Left lobe of liver (tissue), 2 donors: ENCODE results near the gene SKP1. TPM values are rescaled to one million over a fixed set of nuclear protein-coding genes. Genes with fewer than 3 reads are reported as not detected.

ENCODE experiments used
- ATAC-seq: fragments of 200-7000 bp; cut with Tn5 transposase; one replicate; pipeline ENCODE4 v1.9.1; 2020; ENCODE audit warnings: mild to moderate bottlenecking, moderate library complexity
- DNase-seq: peaks from one replicate; pipeline ENCODE4 v3.0.0-alpha.2; 2020; ENCODE audit warnings: low spot score
- total RNA-seq: library from RNA; stranded (reverse); gene quantifications from one replicate; pipeline ENCODE4 v1.2.1, GENCODE V29; 2021
- donor health status: DM: no; HTN: no; CAD: no; lungs with moderate emphysema.
- donor health status: DM: no; HTN: yes; CAD: no.

Gene SKP1
- total RNA-seq, 1 donor from 2014 or later: 117 TPM

DNA sequence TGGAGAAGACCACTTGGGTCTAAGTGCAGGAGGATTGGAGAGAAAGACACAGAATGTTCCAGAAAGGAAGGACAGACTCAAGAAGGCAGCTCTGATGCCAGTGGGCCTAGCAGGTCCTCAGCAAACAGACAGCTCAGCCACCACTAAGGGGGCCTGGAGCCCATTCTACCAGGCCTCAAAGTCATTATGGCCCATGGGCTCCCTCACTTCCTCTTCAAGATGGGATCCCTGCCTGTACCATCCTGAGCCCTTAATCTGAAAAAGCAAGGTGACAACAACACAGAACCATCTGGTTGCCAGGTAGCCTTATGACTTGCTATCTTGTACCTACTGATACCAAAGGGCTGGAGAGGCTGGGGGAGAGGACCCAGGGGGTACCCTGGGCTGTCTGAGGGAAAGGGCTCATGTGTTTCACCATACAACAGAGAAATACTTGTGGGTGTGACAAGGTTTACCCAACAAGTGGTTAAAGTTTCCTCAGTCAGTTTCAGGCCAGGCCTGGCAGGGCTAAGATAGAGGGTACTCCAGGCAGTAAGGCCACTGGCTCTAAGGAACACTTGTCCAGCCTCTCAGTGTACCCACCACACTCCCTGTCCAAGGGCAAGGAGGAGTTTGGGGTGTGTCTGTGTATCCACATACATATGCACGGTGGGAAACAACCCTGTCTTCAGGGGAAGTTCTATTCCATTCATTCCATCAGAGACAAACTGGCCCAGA lies 31.6 kb downstream of the SKP1 start:
- DNase-seq (peak; percentile 31), ATAC-seq (no peak)

DNA sequence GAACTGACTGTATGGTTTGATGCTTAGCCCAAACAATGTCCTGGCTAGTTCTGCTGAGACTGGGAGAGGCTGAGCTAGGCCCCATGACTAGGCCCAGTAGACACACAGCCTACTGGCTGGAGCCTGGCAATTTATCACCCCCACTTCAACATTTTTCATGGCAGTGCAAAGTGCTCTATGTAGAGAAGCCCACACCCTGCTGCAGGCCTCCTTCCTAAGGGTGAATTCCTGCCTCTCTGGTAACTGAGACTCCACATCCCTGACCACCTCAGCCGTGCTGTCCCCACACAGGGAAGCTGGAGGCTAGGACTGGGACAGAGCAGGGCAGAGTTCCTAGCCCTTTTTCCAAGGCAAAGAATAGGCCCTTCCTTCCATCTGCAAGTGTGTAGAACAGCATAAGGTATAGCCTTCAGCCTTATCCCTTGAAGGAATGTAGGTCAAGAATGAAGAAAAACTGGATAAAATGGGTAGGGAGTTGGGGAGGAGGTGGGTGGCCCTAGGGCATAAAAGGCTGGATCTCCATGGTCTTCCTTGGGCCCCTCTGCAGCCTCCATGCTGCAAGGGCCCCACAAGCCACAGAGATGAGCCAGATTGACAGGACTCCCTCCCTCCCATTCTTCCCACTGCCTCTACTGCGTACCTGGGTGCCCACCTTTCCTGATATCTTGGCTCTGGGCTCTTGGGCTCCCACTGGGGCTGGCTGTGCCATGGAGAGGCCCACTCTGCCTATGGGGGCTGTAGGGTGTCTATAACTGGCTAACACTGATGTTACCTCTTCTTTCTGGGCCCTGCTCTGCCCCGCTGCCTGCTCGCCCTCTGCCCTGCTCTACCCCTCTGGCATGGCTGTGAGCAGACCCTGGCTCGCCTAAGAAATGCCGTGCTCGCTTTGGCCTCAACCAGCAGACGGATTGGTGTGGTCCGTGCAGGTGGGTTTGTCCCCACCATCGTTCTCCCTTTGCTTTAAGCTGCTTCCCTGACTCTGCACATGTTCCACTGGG lies 32.5 kb downstream of the SKP1 start:
- DNase-seq (peak; percentile 28), ATAC-seq (no peak)

DNA sequence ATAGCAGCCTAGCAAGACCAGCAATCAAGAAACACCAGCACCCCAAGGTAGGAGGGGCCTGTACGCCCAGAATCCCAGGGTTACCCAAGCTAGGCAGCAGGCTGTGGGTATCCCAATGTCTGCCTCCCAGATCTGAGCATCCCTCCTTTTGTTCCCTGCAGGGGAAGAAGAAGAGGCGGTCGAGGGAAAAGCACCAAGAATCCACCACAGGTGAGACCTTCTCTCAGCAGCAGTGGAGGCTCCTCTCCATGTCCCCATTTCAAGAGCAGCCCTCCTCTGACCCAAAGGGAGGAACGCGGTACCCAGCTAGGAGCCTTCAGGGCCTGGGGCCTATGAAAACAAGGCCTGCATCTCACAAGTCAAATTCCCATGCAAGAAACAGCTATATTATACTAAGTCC lies 33.3 kb downstream of the SKP1 start:
- ATAC-seq (no peak), DNase-seq (peak; percentile 22)

DNA sequence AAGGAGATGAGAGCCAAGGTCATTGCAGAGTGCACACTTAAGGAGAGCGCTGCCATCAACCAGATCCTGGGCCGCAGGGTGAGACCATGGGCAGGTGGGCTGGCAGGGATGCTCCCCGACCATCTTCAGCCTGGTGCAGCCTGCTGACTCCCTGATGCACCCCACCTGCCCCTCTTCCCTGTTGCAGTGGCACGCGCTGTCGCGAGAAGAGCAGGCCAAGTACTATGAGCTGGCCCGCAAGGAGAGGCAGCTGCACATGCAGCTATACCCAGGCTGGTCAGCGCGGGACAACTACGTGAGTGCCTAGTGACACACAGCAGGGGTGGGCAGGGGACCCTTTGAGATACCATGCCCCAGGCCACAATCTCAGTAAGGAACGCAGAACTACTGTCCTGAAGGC lies 33.9 kb downstream of the SKP1 start:
- peak; percentile 40 for DNase-seq
- no peak for ATAC-seq

DNA sequence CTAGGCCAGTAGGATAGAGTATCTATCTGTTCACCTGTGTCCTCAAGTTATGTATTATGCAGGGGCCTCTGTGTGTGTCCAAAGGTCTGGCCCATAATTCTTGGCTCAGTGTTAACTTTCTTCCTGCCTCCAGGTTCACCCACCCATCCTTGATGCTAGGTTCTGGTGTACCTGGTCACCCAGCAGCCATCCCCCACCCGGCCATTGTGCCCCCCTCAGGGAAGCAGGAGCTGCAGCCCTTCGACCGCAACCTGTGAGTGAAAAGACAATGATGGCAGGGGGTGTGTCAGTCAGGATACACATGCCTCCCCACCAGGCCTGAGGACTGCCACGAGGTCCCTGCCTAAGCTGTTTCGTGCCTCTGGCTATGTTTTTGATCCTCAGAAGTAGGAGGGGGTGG lies 34.7 kb downstream of the SKP1 start:
- ATAC-seq (no peak), DNase-seq (peak; percentile 41)

DNA sequence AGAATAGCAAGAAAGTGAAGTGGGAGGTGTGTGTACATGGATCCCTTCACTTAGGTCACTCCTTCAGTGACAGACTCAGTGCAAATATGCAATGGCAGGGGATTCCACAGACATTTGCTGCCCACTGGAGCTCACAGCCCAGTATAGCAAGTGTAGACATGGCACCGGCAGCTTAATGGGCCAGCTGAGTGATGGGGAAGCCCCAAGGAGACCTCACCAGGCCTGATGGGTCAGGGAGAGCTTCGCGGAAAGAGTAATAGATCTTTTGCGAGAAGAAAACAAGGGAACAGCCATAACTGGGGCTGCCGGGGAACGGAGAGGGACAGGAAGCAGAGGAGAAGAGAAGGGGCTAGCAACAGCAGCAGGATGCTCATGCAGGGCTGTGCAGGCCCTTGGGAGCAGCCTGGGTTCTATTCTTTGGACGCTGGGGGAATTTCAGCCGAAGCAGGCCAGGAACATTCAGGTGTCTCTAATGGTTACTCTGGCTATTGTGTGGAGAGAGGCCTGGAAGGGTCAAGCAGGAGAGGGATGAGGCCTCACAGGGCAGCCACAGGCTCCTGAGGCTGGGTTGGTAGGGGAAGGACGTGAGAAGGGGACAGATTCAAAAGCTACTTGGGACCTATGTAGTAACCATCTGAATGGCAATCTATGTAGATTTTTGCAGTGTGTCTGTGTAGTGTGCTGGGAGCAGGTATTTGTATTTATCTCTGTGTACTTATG lies 35.3 kb downstream of the SKP1 start:
- peak; percentile 41 for DNase-seq
- no peak for ATAC-seq

DNA sequence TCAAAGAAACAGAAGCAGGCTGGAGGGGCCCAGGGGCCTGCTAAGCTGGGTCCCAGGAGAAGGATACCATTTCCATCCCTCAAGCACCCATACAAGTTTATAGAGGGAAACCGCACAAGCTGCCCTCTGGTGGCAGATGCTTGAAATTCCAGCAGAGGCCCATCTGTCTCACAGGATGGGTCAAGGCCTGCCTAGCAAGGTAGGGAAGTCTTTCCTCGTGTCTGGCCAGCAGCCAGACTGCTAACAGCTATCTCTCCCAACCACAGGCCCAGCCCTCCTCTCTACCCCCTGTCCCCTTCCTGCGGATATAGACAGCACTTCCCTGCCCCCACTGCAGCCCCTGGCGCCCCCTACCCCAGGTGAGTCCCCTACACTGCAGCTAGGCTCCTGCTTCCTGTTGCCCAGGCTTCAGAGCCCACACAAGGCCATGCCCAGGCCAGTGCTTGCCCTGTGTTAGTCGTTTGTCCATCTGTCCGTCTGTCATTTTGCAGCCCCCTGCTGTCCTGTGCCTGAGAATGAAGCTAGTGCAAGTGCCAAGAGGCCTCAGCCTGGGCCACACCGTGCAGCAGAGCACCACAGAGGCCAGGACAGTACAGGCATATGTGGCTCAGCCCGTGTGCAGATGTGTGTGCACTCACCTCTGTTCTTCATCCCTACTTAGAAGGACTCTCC lies 36.1 kb downstream of the SKP1 start:
- ATAC-seq (peak; percentile 85), DNase-seq (peak; percentile 81)

DNA sequence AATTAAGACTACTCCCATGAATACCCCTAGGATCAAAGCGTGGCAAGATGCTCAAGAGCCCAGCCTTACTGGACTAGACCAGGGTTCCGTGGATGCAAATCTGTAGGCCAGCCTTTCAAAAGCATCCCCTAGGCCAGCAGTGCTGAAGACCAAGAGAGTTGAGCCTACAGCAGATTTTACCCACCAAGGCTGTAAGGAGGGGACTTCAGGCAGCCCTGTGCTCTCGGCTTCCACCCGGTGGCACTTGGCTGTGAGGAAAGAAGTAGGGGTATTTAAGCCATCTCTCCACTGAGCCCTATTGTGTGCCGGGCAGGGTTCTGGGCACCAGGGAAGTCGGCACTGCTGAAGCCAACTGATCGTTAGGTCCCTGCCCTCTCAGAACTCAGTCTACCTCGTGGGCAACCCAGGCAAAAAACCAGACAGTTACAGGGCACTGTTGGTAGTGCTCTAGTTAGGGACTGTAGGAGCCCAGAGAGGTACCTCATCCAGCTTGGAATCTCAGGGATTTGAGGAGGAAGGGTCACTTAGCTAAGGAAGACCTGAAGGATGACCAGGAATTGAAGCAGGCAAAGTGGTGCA lies 36.8 kb downstream of the SKP1 start:
- no peak for ATAC-seq

DNA sequence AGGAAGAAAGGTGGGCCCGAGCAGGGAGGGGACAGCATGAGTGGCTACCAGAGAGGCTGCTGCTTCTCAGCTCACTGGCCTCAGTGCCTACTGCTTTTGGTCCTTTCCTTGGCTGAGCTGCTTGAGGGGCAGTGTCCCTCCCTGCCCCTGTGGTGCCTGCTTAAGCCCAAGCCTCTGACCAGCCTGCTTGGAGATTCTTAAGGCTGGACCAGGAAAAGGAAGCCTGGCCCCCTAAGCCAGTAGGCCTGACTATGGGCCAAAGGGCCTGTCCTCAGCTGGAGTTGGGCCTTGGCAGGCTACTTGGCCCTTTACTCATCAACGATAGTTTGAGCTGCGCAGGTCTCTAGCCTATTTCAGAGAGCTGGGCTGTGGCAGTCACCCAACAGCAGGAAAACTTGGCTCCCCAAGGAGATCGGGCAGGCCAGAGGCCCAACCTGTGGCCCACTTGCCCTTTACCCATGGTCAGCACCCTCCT lies 37.3 kb downstream of the SKP1 start:
- no peak for ATAC-seq
- peak; percentile 40 for DNase-seq

More for the DNA sequence above, 36.8 kb downstream of the SKP1 start:
- DNase-seq: peak; percentile 35

DNA sequence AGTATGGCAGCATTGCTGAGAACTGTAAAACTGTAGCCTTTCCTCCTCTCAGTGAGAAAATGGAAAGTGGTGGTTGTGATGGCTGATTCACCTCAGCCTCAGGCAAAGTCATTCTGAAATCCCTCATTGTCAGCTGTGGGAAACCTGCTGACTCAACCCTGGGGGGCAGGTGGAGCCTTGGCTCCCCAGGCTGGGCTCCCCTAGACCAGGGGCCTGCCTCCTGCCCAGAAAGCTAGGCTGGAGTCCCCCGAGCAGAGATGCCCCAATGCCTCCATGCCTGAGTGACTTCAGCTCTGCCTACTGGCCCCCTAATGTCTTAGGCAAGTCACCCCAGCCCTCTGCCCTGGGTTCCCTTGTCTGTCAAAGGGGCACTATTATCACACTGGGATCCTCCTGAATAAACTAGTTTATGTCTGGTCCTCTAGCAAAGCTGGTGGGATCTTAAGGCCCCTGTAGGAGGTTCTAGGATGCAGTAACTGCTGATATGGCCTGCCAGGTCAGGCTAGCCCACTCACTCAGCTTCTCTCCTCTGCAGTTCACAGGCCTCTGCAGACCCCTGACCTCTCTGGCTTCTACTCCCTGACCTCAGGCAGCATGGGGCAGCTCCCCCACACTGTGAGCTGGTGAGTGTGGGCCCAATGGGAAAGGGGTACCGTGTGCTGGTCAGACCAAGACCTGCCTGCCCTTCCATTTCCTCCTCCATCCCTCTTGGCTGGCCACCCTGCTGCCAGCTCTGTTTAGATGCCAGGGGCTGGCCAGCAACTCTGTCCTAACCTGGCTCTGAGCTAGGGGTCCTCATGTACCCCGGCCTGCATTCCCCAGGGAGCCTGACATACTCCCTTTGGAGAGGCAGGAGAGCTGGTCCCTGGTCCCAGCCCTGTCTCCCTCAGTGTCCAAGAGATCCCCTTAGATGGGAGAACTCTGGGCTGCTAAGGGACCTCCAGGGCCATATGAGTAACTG lies 38.1 kb downstream of the SKP1 start:
- peak; percentile 31 for DNase-seq
- ATAC-seq: no peak

DNA sequence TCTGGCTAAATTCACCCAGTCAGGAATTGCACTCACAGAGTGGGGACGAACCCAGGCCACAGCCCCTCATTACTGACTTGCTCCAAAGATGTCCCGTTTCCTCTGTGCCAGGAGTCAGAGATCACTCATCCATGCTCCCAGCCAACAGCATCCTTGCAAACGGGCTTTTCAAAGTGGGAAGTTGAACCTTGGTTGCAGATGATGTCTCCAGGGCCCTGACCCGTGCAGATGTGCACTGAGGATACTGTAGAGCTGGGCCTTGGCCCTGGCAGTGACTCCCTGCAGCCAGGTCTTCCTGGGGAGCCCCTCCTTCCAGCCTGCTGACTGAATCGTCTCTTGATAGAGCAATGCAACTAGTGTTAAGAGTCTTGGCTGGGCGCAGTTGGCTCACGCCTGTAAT lies 40.0 kb downstream of the SKP1 start:
- ATAC-seq: no peak
- DNase-seq: peak; percentile 24

DNA sequence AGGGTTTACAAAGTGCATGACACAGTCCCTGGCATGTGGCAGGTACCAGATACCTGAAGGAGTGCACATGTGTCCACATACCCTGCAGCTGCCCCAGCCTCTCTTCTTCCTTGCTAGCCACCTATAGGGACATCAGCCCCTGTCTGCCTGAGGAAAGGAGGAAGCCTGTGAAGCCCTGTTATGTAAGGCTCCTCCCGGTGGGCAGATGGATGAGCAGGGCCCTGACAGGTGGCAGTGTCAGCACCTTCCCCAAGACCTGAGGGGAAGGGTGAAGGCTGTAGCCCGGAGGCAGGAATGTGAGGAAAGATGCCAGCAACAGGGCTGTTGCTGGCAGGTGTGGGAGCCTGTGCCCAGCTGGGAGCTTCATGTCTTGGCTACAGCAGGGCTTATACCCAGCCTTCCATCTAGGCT lies 40.5 kb downstream of the SKP1 start:
- DNase-seq: peak; percentile 35
- no peak for ATAC-seq

DNA sequence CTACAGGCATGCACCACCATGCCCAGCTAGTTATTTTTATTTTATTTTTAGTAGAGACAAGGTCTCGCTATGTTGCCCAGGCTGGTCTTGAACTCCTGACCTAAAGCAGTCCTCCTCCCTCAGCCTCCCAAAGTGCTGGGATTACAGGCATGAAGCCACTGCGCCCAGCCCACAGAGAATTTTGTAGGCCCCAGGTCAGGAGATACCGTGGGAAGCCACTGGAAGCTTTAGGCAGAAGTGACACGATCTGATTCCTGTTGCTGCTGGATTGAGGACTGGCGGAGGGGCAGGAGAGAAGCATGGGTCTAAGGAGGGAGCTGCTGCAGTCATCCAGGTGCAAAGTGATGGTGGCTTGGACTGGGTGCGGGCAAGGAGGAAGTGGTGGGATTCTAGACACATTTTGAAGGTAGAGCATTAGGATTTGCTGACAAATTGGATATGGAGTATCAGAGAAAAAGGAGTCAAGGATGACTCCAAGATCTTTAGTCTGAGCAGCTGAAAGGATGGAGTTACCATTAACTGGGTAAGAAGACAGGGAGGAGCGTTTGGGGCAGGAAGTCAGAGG lies 41.6 kb downstream of the SKP1 start:
- DNase-seq: peak; percentile 33
- no peak for ATAC-seq

DNA sequence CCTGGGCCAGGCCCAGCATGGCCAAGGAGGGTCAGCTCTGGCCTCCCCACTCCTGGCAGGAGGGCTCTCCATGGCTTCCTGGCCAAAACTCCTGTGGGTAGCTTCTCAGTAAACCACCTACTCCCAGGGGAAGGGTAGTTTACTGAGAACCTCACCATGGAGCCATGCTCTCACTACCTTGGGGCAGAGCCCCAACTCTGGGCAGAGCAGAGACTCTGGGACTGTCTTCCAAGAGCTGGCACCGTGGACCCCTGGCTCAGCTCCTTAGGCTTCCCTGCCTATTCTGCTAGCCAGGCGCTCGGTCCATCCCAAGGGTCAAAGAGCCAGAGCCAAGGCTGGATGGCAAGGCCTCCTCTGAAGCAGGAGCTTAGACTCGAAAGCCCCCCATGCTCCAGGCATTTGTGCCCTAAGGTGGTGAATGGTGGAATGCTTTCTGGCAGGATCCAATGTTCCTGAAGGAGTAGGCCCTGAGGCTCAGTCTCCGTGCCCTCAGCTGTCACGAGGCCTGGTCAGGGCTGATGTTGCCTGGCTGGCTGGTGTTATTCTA lies 42.7 kb downstream of the SKP1 start:
- ATAC-seq: no peak
- DNase-seq: no peak

DNA sequence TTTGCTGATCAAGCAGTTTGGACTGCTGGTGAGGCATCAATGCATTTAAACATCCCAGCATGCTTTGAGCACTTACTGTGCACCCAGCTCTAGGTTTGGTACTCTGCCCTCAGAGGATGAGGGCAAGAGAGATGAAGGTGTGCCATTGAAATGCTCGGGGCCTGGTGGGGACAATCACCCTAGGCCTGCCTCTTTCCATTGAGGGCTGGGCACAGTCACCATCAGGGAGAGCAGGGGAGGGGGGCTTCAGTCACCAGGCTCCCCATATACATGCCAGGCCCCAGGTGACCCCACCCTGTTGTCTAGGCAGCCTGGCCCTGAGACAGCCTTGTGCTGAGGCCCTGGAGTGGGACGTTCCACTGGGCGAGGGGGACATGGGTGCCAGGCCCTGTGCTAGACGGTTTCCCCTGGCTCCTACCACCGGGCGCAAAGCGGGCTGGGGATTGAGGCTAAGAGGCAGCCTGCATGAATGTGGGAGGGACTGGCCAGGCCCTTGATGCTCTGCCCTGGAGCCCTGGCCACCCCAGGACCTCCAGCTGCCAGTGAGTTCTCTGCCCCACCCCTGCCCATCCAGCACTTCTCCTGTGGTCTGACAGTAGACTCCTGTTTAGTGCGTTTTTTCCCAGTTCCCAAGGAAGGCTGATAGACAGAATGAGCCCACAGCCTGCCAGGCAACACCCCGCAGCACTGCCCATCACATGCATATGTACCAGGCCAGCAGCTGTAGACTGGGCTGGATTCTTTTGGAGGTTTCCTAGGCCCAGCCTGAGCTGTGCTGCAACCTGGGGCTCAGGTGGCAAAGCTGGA lies 43.4 kb downstream of the SKP1 start:
- no peak for ATAC-seq
- DNase-seq: no peak

DNA sequence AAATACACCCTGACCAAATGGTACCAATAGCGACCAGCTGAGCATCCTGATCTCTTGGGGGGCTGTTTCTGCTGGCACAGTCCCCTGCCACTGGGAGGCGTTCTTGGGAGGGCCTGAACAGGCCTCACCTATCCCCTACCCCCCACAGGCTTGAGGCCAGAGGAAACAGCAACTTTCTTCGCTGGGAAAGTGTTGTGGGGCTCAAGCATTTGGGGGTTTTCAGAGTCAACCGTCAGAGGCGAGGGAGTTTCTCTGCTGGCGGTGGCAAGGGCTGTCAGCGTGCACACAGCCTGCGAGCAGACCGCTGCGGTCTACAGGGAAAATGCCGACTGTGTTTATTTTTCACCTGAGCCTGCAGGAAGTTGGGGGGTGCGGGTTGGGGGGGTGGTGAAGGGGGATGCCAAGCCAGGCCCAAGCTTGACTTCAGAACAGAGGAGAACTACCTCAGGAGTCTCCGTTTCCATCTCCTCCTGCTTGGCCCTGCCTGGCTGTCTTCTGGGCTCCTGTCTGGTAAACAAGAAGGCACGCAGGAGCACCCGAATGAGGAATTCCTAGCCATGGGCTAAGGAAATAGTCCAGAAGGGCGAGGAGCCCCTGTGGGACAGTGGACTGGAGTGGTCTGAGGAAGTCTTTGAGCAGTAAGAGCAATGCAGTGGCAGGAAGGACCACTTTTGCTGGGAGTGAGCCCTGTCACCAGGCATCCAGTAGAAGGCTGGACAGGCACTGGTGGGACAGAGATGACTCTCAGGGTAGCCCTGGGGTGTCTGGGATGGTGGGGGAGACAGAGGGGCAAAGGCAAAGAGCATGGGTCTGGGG lies 44.2 kb downstream of the SKP1 start:
- ATAC-seq (no peak), DNase-seq (no peak)
